Measurements from ENCODE around the gene ARHGAP40. TPM values are rescaled to one million over a fixed set of nuclear protein-coding genes. Genes with fewer than 3 reads are reported as not detected.

ARHGAP40 gene
- total and polyA plus RNA-seq, 2 of the 8 experiments (the other 6 are each of a cell fraction or from before 2014, with no cell fraction given), result 0.74 to 1.4 TPM

- TF ChIP-seq, protein P1, sequence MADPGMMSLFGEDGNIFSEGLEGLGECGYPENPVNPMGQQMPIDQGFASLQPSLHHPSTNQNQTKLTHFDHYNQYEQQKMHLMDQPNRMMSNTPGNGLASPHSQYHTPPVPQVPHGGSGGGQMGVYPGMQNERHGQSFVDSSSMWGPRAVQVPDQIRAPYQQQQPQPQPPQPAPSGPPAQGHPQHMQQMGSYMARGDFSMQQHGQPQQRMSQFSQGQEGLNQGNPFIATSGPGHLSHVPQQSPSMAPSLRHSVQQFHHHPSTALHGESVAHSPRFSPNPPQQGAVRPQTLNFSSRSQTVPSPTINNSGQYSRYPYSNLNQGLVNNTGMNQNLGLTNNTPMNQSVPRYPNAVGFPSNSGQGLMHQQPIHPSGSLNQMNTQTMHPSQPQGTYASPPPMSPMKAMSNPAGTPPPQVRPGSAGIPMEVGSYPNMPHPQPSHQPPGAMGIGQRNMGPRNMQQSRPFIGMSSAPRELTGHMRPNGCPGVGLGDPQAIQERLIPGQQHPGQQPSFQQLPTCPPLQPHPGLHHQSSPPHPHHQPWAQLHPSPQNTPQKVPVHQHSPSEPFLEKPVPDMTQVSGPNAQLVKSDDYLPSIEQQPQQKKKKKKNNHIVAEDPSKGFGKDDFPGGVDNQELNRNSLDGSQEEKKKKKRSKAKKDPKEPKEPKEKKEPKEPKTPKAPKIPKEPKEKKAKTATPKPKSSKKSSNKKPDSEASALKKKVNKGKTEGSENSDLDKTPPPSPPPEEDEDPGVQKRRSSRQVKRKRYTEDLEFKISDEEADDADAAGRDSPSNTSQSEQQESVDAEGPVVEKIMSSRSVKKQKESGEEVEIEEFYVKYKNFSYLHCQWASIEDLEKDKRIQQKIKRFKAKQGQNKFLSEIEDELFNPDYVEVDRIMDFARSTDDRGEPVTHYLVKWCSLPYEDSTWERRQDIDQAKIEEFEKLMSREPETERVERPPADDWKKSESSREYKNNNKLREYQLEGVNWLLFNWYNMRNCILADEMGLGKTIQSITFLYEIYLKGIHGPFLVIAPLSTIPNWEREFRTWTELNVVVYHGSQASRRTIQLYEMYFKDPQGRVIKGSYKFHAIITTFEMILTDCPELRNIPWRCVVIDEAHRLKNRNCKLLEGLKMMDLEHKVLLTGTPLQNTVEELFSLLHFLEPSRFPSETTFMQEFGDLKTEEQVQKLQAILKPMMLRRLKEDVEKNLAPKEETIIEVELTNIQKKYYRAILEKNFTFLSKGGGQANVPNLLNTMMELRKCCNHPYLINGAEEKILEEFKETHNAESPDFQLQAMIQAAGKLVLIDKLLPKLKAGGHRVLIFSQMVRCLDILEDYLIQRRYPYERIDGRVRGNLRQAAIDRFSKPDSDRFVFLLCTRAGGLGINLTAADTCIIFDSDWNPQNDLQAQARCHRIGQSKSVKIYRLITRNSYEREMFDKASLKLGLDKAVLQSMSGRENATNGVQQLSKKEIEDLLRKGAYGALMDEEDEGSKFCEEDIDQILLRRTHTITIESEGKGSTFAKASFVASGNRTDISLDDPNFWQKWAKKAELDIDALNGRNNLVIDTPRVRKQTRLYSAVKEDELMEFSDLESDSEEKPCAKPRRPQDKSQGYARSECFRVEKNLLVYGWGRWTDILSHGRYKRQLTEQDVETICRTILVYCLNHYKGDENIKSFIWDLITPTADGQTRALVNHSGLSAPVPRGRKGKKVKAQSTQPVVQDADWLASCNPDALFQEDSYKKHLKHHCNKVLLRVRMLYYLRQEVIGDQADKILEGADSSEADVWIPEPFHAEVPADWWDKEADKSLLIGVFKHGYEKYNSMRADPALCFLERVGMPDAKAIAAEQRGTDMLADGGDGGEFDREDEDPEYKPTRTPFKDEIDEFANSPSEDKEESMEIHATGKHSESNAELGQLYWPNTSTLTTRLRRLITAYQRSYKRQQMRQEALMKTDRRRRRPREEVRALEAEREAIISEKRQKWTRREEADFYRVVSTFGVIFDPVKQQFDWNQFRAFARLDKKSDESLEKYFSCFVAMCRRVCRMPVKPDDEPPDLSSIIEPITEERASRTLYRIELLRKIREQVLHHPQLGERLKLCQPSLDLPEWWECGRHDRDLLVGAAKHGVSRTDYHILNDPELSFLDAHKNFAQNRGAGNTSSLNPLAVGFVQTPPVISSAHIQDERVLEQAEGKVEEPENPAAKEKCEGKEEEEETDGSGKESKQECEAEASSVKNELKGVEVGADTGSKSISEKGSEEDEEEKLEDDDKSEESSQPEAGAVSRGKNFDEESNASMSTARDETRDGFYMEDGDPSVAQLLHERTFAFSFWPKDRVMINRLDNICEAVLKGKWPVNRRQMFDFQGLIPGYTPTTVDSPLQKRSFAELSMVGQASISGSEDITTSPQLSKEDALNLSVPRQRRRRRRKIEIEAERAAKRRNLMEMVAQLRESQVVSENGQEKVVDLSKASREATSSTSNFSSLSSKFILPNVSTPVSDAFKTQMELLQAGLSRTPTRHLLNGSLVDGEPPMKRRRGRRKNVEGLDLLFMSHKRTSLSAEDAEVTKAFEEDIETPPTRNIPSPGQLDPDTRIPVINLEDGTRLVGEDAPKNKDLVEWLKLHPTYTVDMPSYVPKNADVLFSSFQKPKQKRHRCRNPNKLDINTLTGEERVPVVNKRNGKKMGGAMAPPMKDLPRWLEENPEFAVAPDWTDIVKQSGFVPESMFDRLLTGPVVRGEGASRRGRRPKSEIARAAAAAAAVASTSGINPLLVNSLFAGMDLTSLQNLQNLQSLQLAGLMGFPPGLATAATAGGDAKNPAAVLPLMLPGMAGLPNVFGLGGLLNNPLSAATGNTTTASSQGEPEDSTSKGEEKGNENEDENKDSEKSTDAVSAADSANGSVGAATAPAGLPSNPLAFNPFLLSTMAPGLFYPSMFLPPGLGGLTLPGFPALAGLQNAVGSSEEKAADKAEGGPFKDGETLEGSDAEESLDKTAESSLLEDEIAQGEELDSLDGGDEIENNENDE (IDR thresholded peaks at IDR 0.05; ENCODE audit: insufficient replicate concordance, low read length), result no peak
- TF ChIP-seq BRCA1 (IDR thresholded peaks at IDR 0.05; ENCODE audit: low read depth, low read length) (no peak), RFX5 (IDR thresholded peaks at IDR 0.05; ENCODE audit: borderline replicate concordance, low read depth, low read length) (no peak), CREB1 (IDR thresholded peaks at IDR 0.05) (no peak), JUND (IDR thresholded peaks at IDR 0.05; ENCODE audit: low read length) (no peak), POLR2AphosphoS5 (IDR thresholded peaks at IDR 0.05; ENCODE audit: low read depth, low read length) (no peak)
- TF ChIP-seq, protein P2, sequence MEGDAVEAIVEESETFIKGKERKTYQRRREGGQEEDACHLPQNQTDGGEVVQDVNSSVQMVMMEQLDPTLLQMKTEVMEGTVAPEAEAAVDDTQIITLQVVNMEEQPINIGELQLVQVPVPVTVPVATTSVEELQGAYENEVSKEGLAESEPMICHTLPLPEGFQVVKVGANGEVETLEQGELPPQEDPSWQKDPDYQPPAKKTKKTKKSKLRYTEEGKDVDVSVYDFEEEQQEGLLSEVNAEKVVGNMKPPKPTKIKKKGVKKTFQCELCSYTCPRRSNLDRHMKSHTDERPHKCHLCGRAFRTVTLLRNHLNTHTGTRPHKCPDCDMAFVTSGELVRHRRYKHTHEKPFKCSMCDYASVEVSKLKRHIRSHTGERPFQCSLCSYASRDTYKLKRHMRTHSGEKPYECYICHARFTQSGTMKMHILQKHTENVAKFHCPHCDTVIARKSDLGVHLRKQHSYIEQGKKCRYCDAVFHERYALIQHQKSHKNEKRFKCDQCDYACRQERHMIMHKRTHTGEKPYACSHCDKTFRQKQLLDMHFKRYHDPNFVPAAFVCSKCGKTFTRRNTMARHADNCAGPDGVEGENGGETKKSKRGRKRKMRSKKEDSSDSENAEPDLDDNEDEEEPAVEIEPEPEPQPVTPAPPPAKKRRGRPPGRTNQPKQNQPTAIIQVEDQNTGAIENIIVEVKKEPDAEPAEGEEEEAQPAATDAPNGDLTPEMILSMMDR (IDR thresholded peaks at IDR 0.05; ENCODE audit: control extremely low read depth in 1 of 3, insufficient read depth in 1 of 3, low read depth in 1 of 3, low read length in 3 of 3), result no peak
These were observed 16.0 kb upstream of the ARHGAP40 start (continued) for GRCh38 chr20:38585404-38586180.

Measured in H1 (cell line).